GM21390 (cell line): ENCODE results near the gene HYAL2.
A peak's percentile ranks its signal among the peaks of the same experiment; 100 is the strongest.
"Not testable (repeated sequence)": the region's sequence is repeated elsewhere in the genome, so short reads cannot be mapped to it uniquely, and the experiment has no call there.

ENCODE experiments used
- ATAC-seq: cut with Tn5 transposase; IDR thresholded peaks from one replicate; pipeline ENCODE4 v1.9.1; 2021; ENCODE audit not compliant: unreplicated experiment

HYAL2 gene

DNA sequence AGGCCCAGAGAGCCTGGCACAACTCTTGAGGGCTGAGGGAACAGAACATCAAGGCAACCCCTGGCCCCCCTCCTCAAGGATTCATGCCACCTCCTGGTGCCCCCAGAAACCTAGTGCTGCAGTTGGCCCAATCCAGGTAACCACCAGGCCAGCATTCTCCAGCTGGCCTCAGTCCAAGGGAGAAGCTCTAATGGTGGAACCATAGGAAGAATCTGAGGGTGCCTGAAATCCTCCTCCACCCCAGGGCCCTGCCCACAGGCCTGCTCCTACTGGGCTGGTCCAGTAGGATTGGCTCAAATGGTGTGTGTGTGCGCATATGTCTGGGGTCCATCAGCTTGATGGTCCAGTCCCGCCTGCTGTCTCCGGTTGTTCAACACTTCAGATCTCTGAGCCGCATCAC, 7.7 kb downstream of the HYAL2 start:
- no peak for ATAC-seq

DNA sequence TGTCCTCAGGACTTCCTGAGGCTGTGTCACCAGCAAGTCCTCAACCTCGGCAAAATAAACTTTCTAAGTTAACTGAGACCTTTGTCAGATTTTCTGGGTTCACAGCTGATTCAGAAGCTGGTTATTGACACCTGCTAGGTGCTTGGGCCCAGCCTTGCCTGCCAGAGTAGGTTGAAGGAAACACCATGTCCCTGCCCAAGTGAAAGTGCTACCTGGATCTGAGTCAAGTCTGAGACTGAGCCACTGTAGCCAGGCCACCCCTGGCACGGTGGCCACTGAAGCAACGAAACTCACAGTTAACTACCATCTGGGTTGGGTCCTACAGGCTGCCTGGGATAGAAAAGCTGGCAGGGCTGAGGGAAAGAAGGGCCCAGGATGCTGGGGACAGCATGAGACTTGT, 8.2 kb downstream of the HYAL2 start:
- ATAC-seq, result no peak

DNA sequence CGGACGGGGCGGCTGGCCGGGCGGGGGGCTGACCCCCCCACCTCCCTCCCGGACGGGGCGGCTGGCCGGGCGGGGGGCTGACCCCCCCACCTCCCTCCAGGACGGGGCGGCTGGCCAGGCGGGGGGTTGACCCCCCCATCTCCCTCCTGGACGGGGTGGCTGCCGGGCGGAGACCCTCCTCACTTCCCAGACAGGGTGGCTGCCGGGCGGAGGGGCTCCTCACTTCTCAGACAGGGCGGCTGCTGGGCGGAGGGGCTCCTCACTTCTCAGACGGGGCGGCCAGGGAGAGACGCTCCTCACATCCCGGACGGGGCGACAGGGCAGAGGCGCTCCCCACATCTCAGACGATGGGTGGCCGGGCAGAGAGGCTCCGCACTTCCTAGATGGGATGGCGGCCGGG, 10.5 kb downstream of the HYAL2 start:
- ATAC-seq, result not testable (repeated sequence)

DNA sequence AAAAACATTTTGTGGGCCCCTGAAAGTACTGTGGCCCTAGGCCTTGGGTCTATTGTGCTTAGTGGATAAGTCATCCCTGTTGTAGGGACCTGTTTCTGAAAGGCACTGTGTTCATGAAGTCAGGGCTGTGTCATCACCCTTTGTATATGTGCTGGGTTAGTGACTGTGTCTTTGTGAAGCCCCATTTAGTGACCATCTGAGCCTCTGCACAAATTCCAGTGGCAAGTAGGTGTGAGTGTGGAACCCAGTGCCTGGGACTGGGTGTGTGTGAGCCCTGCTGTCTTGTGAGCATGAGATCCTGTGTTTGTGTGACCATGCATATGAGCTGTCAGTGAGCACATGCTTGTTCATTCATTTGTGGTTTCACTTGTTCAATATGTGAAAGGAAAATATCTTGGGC, 17.9 kb downstream of the HYAL2 start:
- no peak for ATAC-seq

DNA sequence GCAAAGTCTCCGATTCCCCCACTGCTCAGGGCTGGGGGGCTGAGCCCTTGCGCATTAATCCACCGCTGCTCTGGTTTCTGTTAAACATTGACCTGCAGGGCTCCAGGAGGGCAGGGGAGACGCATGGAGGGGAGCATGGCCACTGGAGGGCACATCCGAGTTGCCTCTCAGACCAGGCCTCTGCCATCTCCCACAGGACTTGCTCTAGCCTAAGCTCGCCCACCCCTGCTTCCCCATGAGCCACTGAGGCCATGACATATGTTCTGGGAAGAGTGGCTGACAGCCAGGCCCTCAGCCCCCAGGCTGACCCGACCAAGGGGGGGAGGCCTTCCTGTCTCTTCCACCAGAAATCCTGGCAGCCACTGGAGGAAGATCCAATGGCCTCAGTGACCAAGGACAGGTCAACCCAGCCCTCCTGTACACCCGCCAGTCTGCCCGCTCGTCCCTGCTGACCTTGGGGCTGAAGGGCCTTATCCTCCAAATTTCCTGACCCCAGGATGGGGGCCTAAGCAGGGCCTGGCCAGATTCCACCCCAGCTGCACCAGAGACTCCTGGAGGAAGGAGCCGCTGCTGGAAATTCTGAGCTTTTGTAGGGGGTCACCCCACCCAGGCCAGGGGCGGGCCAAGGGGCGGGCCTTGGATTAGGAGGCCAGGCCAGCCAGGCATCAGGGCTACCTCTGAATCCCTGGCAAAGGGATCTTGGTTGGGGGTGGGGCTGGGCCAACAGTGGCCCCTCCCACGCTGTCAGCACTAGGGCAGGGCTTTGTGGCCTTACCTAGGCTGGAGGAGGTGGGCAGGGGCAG, 19.3 kb downstream of the HYAL2 start, which contains the start of gene HYAL1:
Gene HYAL1 (minus strand): TSS at position 562 of the 803 bp plus-strand sequence. CDS start 618 bp downstream, outside the sequence.
- no peak for ATAC-seq

DNA sequence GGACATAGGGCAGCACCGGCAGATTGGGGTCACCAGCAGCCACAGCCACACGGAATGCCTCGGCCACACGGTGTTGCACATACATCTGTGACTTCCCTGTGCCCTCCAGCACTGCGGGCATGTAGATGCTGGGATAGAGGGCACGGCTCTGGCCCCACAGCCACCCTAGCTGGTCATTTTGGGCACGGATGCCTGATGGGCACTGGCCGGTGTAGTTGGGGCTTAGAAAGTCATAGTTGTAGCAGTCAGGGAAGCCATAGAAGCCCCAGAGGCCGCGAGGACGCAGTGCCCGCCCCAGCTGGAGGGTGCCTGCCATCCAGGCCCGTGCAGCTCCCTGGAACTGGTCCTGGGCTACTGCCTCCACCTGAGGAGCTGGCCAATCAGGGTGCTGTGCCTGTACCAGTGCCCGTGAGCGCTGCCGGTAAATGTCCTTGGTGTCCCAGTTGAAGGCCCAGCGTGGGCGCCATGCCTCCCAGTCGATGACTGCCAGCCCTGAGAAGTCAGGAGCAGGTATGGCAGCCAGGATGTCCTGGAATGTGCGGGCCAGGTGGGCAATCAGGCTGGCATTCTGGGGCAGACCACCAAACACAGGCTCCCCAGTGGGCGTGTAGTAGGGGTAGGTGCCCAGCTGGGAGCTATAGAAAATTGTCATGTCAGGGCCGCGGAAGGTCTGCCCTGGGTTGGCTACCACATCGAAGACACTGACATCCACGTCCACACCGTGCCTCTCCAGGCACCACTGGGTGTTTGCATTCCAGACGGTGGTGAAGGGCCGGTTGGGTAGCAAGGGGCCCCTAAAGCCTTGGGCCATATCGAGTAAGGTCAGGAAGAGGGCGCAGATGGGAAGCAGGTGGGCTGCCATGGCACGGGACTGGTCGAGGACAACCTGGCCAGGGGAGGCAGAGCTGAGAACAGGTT, 20.2 kb downstream of the HYAL2 start:
- no peak for ATAC-seq

DNA sequence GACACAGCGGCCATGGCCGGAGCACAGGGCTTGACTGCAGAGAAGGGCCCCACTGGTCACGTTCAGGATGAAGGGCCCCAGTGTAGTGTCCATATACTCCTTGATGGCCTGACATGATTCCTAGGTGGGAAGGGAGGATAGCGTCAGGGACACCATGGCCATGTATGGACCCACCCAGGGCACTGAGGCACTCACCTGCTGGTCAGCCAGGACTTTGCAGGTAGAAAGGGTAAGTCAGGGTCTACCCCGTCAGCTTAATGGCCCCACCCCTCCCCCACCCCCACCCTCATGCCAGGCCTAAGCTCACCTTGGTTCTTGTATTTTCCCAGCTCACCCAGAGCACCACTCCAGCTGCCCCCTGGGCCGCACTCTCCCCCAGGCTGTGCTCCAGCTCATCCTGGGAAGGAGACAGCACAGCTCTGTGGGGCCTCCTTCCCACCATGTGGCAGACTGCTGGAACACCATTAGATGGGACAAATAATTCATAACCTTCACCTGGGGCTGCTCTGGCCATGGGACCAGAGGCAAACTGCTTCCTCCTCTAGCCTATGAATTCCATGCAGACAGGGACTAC, 21.8 kb downstream of the HYAL2 start:
- no peak for ATAC-seq

DNA sequence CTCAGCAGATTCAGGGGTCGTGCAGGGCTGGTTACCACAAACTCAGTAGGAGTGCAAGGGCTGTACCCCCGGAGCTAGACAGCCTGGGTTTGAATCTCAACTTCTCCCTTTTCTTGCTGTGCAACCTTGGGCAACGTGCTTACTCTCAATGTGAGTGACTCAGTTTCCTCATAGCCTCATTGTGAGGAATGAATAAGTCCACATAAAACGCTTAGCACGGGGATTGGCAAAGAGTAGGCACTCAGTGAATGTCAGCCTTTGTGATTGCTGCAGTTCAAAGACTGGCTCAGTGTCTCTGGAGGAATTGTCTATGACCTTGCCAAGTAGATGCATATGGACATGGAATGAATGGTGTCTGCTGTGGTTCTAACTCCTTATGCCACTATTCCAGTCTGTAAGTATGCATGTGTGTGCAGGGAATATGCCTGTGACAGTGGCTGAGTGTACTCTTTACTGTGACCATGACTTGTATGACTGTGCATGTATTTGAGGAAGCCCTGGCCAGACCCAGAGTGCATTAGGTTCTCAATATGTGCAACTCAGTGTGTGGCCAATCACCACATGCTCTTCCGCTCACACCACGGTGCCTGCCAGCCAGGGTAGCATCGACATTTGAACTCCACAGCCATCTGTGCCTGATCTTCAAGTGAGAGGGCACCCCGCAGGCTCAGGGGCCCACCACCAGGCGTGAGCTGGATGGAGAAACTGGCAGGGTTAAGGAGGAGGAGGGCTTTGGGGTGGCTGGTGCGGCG, 22.4 kb downstream of the HYAL2 start:
- no peak for ATAC-seq

DNA sequence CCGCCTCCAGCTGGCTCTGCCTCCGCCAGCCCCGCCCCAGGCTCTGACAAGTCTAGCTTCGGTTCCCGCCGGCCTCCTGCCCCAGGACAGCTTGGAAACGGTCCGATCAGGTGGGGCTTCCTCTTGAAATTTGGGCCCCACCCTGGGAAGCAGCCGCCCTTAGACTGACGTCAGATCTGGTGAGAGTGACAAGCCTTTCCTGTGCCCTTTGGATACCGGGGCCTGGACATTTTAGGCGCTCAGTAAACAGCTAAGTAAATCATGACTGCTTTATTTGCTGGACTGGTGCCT, 23.0 kb downstream of the HYAL2 start:
- no peak for ATAC-seq

DNA sequence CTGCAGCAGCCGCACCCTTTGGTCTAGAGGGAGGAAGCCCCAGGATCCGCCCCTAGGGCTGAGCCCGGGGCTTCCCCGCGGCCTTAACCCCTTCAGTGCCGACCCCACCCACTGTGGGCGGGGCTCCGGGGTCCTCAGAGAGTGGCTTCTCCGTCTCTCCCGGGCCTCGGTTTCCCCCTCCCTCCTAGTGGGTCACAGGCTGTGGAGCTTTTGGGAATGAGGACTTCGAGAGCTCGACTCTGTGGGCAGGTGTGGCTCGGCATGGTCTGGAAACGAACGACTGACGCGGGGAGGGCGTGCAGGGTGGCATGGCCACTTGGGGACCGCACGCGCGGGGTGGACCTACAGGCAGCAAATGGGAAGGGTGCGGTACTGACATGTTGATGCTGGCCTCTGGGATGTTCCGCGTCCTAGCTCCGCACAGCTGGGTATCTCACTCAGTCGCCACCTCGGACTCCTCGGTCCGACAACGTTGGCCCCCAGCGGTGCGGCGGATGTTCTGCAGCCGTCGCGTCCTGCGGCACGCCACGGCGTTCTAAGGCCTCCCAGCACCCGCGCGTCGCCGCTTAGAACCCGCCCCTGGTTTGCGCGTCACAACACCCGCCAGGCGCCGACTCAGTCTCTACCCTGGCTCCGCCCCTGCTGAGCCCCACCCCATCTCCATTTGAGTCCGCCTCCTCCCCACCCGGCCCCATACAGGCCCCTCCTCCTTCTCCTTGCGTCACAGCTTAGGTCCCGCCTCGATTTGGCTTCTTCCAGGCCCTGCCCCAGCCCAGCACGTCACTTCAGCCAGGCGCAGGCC, 23.5 kb downstream of the HYAL2 start, which contains the start of the genes HYAL3 and NAA80:
Gene HYAL3 (minus strand): TSS at position 570 of the 802 bp plus-strand sequence. CDS start 3,803 bp downstream, outside the sequence.
Gene NAA80 (minus strand): TSS at position 570 of the 802 bp plus-strand sequence. CDS start 1,942 bp downstream, outside the sequence.
- ATAC-seq, result peak; percentile 84

DNA sequence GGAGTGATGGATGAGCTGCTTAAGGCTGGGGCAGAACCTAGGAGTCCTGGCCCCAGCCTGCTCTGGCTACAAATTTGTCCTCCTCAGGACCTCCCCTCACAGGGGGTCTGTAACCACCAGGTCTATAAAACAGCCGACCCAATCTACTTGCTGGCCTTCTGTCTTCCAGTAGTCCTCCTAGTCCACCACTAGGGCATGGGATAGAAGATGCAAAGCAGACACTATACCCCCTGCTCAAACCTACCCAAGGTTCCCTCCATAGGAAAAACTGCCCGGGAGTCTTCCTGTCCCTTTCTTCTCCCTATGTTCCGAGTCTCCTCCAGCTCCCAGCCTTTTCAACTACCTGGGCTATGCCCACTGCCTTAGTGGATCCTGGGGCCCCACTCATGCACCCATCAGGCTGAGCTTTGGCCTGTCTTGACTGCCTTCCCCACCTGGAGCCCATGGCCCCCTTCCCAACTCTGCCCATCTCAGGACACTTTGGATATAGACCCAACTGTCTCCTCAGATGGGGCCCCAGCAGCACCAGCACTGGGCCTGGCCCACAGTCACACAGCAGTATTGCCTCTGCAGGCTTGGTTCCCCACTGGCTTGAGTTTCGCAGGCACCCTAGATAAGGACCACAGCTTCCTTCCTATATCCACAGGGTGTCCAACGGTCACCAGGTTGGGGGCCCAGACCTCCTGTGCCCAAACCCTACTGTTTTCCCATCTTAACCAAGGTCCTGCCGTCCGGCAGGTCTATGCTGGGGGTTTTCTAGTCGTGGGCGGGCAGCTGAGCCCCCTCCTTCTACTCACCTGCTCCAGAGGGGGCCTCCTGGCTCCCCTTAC, 24.4 kb downstream of the HYAL2 start:
- no peak for ATAC-seq

DNA sequence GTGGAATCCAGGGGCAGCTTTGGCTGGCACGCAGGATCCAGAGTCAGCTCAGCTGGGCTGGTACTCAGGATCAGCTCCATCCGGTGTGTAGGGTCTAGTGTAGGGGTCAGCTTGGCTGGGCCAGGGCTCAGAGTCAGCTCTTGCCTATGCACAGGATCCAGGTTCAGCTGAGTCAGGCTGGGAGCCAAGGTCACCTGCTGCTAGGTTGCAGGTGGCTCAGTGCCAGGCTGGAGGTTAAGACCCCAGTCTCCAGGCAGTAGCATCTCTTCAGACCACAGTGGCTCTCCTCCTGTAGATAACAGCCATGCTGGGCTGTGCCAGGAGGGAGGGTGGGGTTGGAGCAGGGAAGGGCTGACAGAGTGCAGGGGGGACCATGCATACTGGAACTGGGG, 25.2 kb downstream of the HYAL2 start:
- ATAC-seq, result no peak

DNA sequence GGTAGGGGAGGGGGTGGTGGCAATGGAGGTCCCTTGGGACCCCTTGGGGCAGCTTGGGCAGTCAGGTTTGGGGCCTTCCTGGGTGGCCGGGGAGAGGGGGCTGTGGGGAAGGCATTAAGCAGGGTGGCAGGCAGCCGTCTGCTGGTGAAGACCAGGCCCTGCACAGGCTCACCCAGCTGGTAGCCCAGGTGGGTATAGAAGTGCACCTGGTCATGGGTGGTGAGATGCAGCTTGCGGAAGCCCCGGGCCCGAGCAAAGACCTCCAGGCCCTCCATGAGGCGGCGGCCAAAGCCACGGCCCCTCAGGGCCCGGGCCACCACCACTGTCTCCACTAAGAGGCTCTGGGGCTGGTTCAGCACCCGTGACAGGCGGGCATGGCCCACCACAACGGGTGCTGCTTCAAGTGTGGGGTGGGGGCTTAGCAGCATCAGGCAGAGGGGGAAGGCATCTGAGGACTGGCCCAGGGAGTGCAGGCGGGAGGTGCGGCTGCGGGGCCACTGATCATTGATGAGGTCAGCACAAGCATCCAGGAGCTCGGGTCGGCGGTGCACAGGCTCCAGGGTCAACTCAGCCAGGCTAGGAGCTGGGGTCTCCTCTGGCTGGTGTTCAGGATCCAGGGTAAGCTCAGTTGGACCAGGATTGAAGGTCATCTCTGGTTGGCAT, 25.7 kb downstream of the HYAL2 start:
- no peak for ATAC-seq

DNA sequence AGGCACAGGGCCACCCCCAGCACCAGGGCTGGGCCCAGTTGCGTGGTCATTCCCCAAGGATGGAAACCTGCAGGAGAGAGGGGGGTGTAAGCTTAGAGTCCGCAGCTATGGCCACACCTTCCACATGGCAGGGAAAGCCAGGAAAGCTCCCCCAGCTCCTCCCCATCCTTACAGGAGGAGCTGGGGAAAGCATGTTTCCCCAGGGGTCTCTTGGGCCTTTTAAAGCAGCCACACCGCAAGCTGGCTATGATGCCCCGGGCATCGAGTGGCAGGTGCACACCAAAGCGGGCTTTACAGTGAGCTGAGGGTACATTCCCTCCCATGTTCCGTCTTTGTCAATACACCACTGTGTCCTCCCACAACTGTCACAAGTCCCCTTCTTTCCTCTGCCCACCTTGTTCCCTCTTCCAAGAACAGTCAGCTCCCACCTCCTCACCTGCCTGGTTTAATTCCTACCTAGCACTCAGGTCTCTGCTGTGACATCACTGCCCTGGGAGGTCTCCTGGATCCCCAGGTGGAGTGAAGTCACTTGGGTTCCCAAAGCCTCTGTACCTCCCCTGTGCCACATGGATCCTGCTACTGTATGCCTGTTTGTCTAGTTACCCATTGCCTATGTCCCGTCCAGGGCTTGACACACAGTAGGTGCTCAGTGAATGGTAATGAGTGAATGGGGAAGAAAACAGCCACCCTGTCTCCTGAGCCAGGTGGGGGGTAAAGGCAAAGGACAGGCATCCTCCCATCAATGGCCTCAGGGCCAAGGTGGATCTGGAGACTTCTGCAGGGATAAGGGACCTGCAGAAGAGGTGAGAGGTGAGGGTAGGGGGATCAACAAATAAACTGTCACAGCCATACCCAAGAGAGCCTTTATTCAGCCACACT, 26.8 kb downstream of the HYAL2 start:
- no peak for ATAC-seq

DNA sequence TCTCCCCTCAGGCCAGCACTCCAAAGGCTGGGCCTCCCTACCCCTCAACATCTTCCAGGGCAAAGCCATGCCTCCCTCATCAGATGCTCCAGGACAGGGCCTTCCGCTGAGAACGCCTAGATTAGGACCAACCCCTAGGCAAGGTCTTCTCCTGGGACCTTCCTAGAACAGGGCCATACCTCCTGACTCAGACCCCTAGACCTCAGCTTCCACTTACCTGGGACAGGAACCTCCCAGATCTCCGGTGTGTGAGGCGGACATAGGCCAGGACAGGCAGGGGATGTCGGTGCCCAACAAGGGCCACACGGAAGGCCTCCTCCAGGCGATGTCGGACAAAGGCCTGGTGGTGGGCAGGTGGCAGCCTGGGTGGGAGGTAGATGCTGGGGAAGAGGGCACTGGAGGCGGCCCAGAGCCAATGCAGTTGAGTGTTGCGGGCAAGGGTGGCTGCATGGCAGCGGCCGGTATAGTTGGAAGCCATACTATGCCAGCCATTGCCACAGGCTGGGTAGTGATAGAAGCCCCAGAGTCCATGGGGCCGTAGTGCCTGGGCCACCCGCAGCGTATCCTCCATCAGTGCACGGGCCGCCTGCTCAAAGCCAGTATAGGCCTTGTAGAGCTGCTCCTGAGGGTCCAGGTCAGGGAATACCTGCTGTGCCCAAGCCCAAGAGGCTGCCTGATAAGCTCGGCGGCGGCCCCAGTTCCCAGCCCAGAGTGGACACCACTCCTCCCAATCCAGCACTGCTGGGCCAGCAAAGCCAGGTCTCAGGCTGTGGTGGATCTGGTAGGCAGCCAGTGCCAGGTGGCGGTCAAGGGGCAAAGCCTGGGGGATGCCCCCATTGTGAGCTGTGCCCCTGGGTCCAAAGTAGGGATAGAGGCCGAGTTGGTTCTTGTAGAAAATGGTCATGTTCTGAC, 27.8 kb downstream of the HYAL2 start:
- ATAC-seq, result no peak

DNA sequence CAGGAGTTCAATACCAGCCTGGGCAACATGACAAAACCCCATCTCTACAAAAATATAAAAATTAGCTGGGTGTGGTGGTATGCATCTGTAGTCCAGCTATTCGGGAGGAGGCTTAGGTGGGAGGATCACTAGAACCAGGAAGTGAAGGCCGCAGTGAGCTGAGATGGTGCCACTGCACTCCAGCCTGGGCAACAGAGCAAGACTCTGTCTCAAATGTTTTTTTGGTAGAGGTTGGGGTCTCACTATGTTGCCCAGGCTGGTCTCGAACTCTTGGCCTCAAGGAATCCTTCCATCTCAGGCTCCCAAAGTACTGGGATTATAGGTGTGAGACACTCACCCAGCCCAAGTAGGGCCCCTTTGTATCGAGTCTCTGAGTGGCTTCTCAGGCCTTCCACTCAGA, 28.5 kb downstream of the HYAL2 start:
- ATAC-seq, result no peak
